A172 (cell line): ENCODE measurements around the gene MZT1. TPM values are rescaled to one million over a fixed set of nuclear protein-coding genes. Genes with fewer than 3 reads are reported as not detected.

ENCODE experiments used
- DNase-seq: peaks from one replicate; pipeline ENCODE4 v3.0.0-alpha.2; 2015; ENCODE audit warnings: low spot score
- total RNA-seq: library from RNA; depleted of rRNA; stranded (reverse); fragments of >200 nt; shearing (Covaris generic); gene quantifications from 2 replicates; pipeline ENCODE4 v1.2.3, GENCODE V29; 2014; rRNA removed

MZT1 gene
- total RNA-seq, 1 experiment from 2014 or later, result 43.7 TPM

GRCh38 chr13:72680353-72680752, 47.1 kb downstream of the MZT1 start:
- DNase-seq, result no peak

DNA sequence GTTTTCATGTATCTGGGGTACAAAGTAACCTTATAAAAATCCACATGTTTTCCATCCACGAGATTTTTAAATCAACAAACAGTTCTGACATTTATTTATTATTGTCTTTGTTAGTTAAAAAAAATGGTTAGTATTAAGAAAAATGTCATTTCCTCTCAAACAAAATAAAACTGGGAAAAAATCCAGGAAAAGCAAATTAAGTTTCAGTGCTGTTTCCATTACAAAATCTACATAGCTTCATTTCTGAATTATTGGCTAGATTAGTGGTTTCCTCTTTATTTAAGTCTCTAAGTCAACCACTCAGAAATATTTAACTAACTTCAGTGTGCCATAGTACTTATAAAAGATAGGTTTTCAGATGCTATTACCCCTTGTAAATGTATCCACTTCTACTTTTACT, 49.1 kb downstream of the MZT1 start:
- DNase-seq, result no peak

- no peak for DNase-seq
Measured at GRCh38 chr13:72677431-72677830, 50.0 kb downstream of the MZT1 start.

- no peak for DNase-seq
Measured at GRCh38 chr13:72666391-72666790, 61.0 kb downstream of the MZT1 start.

GRCh38 chr13:72662548-72662947, 64.9 kb downstream of the MZT1 start:
- DNase-seq, result no peak

Other genes with a start within 250 kb of the MZT1 start
- gene BORA, start 294 bp upstream of the MZT1 start, total RNA-seq, result 13.6 and 18.1 TPM in 2 replicates
- 34.4 and 44.6 TPM in 2 replicates for gene DIS3, start 54.3 kb upstream of the MZT1 start, total RNA-seq
- 18.0 and 22.2 TPM in 2 replicates for gene PIBF1, start 54.5 kb upstream of the MZT1 start, total RNA-seq